ENCODE results near the gene TRNAU1AP.
"Not testable (repeated sequence)": the region's sequence is repeated elsewhere in the genome, so short reads cannot be mapped to it uniquely, and the experiment has no call there.

The TRNAU1AP gene

GRCh38 chr1:28508435-28508754 is 44.5 kb upstream of the TRNAU1AP start:
- TF ChIP-seq, protein P1, sequence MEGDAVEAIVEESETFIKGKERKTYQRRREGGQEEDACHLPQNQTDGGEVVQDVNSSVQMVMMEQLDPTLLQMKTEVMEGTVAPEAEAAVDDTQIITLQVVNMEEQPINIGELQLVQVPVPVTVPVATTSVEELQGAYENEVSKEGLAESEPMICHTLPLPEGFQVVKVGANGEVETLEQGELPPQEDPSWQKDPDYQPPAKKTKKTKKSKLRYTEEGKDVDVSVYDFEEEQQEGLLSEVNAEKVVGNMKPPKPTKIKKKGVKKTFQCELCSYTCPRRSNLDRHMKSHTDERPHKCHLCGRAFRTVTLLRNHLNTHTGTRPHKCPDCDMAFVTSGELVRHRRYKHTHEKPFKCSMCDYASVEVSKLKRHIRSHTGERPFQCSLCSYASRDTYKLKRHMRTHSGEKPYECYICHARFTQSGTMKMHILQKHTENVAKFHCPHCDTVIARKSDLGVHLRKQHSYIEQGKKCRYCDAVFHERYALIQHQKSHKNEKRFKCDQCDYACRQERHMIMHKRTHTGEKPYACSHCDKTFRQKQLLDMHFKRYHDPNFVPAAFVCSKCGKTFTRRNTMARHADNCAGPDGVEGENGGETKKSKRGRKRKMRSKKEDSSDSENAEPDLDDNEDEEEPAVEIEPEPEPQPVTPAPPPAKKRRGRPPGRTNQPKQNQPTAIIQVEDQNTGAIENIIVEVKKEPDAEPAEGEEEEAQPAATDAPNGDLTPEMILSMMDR (IDR thresholded peaks at IDR 0.05; ENCODE audit: low read depth, low read length) = no peak

DNA sequence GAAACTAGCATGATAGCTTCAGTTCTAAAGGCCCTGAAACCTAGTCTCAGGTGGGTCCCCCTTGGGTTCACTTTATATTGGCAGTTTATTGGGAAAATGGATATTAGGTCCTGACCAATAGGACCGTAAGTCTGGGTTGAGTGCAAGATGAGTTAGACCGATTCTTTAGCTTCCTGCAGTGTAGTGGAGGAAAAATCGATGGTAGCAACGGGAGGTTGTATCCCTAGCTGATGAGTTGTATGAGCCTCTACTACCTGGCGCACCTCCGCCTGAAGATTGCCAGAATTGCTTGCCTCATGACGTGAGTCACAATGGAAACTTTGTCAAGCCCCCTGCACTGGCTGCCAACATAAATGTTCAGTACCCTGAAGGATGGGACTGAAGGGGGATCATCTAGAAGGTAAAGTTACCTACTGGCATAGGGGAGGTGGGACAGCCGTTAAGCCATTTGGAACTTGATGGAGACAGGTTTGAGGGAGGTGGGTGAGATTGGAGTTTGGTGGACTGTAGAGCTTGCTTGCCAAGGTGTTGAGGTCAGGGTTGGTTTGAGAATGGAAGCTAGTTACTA is 43.1 kb upstream of the TRNAU1AP start:
- TF ChIP-seq, protein P1 (IDR thresholded peaks at IDR 0.05; ENCODE audit: low read depth, low read length) = no peak
- DNase-seq (ENCODE audit: extremely low read depth, low read depth) = no peak

More at GRCh38 chr1:28508435-28508754, 44.5 kb upstream of the TRNAU1AP start:
- no peak for DNase-seq (ENCODE audit: extremely low read depth, low read depth)

DNA sequence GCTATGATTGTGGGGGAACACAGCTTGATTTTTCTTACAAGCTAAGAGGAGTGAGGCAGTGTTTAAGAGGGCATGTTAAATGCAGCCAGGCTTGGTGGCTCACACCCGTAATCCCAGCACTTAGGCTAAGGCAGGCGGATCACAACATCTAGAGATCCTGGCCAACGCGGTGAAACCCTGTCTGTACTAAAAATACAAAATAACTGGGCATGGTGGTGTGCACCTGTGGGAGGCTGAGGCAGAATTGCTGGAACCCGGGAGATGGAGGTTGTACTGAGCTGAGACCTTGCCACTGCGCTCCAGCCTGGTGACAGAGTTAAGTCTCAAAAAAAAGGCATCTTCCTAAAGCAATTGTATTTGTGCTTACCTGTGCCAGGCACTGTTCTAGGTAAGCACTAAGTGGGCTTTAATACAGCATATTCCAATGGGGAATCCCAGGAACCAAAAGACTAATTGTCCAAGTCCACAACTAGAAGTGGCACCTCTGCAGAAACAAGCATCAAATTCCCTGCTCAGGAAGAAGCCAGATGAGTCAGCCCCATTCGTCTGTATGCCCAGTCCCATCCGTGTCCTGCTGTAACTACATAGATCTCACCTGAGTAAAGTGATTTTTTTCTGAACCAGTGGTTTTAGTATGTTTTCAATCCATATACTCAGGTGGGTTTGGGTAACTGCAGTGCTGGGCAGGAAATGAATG is 42.5 kb upstream of the TRNAU1AP start:
- DNase-seq (ENCODE audit: extremely low read depth, low read depth) = no peak
- TF ChIP-seq, protein P1 (IDR thresholded peaks at IDR 0.05; ENCODE audit: low read depth, low read length) = no peak

GRCh38 chr1:28510970-28511440 is 41.9 kb upstream of the TRNAU1AP start:
- DNase-seq (ENCODE audit: extremely low read depth, low read depth) = no peak

DNA sequence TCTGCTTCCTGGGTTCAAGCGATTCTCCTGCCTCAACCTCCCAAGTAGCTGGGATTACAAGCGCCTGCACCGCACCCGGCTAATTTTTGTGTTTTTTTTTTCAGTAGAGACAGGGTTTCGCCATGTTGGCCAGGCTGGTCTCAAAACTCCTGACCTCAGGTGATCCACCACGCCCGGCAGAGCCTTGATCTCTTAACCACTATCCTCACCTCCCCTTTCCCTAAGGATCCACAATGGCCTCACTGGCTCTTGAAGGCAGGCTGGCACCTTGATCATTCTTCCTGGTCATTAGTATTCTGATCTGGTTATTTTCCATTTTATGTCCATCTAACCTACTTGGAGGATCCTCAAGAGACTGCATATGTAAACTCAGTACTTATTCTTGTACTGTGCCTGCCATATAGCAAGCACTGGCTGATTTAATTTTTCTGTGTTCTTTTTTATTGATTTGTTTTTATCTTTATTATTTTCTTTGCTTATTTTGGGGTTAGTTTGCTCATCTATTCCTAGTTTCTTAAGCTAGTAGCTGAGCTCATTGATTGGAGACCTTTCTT is 40.8 kb upstream of the TRNAU1AP start:
- TF ChIP-seq, protein P1 (IDR thresholded peaks at IDR 0.05; ENCODE audit: low read depth, low read length) = no peak
- no peak for DNase-seq (ENCODE audit: extremely low read depth, low read depth)

More at GRCh38 chr1:28510970-28511440, 41.9 kb upstream of the TRNAU1AP start:
- TF ChIP-seq, protein P1 (IDR thresholded peaks at IDR 0.05; ENCODE audit: low read depth, low read length) = no peak

DNA sequence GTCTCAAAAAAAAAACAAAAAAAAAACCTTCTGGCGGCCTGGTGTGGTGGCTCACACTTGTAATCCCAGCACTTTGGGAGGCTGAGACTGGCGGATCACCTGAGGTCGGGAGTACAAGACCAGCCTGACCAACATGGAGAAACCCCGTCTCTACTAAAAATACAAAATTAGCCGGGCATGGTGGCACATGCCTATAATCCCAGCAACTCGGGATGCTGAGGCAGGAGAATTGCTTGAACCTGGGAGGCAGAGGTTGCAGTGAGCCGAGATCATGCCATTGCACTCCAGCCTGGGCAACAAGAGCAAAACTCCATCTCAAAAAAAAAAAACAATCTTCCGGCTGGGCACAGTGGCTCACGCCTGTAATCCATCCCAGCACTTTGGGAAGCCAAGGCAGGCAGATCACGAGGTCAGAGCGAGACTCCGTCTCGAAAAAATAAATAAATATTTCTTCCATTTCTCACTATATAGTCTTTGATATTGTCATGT is 38.4 kb upstream of the TRNAU1AP start:
- DNase-seq (ENCODE audit: extremely low read depth, low read depth) = not testable (repeated sequence)

GRCh38 chr1:28516518-28516956 is 36.3 kb upstream of the TRNAU1AP start:
- DNase-seq (ENCODE audit: extremely low read depth, low read depth) = no peak
- TF ChIP-seq, protein P1 (IDR thresholded peaks at IDR 0.05; ENCODE audit: low read depth, low read length) = no peak
